Activated naive CD8-positive, alpha-beta T cell (primary cell): ENCODE data around the gene MCM3.

Source experiments
- H3K27ac Mint-ChIP-seq: one replicate; pipeline ENCODE4 v1.8.0; 2021; ENCODE audit warnings: mixed read lengths
- H3K27me3 Mint-ChIP-seq: one replicate; pipeline ENCODE4 v1.8.0; 2021; ENCODE audit warnings: mixed read lengths
- H3K36me3 Mint-ChIP-seq: one replicate; pipeline ENCODE4 v1.8.0; 2021; ENCODE audit warnings: mixed read lengths
- H3K4me1 Mint-ChIP-seq: one replicate; pipeline ENCODE4 v1.8.0; 2021; ENCODE audit warnings: low read depth, mixed read lengths
- H3K4me3 Mint-ChIP-seq: one replicate; pipeline ENCODE4 v1.8.0; 2021; ENCODE audit warnings: mild to moderate bottlenecking, mixed read lengths
- H3K9me3 Mint-ChIP-seq: one replicate; pipeline ENCODE4 v1.8.0; 2021; ENCODE audit warnings: low read depth, mixed read lengths

The MCM3 gene

DNA sequence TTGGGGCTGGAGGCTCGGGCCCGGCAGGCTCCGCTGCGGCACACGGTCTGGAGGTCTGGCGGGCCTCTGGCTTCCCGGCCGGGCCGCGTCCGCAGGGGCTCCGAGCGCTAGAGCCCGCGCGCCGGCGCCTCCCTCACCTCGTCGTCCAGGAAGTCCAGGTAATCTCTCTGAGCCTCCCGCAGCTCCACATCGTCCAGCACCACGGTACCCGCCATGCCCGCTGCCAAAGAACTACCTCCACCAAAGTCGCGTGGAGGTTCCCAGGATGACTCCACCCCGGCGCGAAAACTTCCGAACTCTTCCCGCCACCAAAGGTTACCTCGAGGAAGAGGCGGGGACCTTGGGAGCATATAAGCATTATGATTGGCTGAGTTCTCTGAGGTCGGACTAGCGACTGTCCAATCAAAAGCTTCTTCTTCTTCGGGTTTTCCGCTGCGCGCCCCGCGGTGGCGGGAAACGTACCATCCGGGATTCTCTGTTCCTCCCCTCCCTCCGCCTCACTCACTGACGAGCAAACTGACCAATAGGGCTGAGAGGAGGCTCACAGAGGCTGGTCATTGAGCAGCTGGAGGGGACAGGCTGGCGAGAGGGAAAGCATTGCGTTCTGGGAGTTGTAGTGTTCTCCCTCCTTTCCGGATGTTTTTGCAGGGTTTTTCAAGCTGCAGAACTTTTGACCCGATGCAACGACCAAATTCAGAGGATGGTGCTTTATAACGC lies at the start of gene MCM3:
Gene MCM3 (minus strand): TSS at position 283 of the 717 bp plus-strand sequence. CDS start 68 bp downstream, at position 215.
- Mint-ChIP-seq H3K4me1 (peaks cover 52% of the 10 kb centered on the region), H3K4me3 (no peak within 1 kb of the TSS), H3K27ac (no peak within 1 kb of the TSS), H3K27me3 (no peaks in the 10 kb centered on the region), H3K9me3 (no peaks in the 10 kb centered on the region), H3K36me3 (peaks cover 22% of the 10 kb centered on the region)

DNA sequence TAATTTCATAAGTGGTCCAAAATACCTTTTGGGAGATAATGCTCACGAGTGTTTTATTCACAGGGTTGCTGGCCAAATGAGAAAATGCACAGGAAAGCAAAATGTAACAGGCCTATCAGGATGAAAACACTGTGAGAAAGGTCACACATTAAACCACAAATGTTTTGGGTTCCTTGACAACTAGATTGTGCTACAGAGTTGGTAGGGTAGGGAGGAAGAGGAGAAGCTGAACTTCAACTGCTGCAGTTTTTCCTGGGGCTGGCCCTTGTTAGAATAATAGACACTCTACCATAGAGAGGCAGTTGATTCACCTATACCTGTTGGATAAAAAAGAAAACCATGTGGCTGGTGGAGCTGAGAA lies 49.3 kb upstream of the MCM3 start:
- peaks cover 66% of the 10 kb centered on the region for H3K4me1 Mint-ChIP-seq
- H3K36me3 Mint-ChIP-seq, result no peaks in the 10 kb centered on the region
- peak overlapping the region; percentile 69 for H3K4me3 Mint-ChIP-seq
- H3K27me3 Mint-ChIP-seq, result no peaks in the 10 kb centered on the region
- no peaks in the 10 kb centered on the region for H3K9me3 Mint-ChIP-seq
- peak overlapping the region; percentile 82 for H3K27ac Mint-ChIP-seq

DNA sequence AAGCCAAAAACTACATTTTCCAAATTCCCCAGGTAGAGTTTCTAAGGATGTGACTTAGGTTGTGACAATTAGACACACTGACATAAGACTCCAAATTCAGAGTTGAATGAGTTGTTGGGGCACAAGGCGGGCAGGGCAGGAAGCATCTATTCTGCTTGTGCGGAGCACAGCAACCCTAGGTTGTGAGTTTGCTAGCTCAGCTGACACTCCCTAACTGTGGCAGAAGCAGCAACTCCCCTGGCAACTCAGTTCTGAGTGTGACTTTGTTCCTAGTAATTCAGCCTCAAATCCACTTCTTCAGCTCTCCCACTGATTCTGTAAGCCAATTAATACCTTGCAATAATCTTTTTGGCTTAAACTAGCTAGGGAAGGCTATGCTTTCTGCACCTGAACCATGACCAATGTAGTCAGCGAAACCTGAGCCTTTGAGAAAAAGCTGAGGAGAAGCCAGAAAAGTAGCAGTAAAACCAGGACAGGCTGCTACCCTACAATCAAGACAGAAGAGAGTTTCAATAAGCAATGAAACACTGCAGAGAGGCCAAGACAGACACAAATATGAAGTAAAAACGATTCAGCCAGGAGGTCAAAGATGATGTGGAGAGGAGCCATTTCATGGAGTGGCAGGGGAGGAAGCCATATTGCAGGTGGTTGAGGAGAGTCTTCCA lies 47.4 kb upstream of the MCM3 start:
- peak overlapping the region; percentile 3 for H3K27ac Mint-ChIP-seq
- H3K4me1 Mint-ChIP-seq, result peaks cover 54% of the 10 kb centered on the region
- no peaks in the 10 kb centered on the region for H3K36me3 Mint-ChIP-seq

DNA sequence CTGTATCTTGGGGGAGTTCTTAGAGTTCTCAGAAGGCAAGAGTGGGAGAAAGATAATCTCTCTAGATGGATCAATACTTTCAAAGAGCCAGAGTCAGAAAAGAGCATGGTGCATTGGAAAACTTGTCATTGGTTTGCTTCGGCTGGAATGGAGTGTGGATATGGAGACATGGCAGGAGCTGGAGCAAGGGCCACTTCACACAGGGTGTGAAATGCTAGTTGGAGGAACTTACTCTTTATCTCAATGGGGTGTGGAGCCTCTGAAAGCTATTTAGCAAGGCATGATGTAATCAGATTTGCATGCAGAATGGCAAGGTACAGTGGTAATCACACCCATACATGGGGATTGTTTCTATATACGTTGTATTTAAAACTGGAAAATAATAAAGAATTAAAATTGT lies 45.9 kb upstream of the MCM3 start:
- H3K27me3 Mint-ChIP-seq, result no peaks in the 10 kb centered on the region
- peaks cover 40% of the 10 kb centered on the region for H3K4me1 Mint-ChIP-seq
- no peak overlapping the region for H3K4me3 Mint-ChIP-seq
- H3K36me3 Mint-ChIP-seq, result no peaks in the 10 kb centered on the region
- no peaks in the 10 kb centered on the region for H3K9me3 Mint-ChIP-seq
- H3K27ac Mint-ChIP-seq, result no peak overlapping the region

More for the DNA sequence above, 47.4 kb upstream of the MCM3 start:
- Mint-ChIP-seq H3K9me3 (no peaks in the 10 kb centered on the region), H3K27me3 (no peaks in the 10 kb centered on the region), H3K4me3 (peak overlapping the region; percentile 14)

DNA sequence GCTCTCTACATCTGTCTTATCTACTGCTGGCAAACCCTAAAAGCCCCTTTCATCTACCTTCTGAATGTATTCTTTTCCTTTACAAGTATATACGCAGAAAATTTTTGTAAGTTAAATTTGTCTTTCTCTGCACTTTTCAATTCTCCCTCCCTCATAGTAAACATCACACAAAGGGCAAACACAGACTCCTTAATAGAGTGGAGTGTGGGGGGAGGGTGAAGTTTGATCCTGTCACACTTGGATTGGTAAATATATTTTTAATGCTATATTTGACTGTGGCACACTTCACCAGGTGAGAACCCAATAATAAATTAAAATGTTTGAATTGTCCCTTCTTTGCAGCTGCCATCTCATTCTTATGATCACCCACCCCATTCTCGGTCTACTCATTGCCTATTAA lies 44.2 kb upstream of the MCM3 start:
- Mint-ChIP-seq H3K4me1 (peaks cover 23% of the 10 kb centered on the region), H3K27ac (no peak overlapping the region)

DNA sequence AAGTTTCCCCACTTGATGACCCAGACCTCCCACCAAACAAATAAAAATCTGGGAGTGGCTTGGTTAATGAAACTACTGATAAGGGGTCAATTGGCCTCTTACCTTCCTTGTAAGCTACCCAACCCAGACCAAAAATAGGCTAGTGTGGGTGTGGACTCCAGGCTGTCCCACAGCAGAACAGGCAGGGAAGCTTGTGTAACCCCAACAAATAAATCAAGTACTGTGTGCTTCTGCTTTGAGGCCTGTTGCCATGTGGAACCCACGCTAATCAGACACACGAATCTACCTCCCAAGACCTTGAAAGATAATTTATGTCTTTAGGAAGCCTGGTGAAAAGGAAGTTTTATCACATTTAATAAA lies 43.7 kb upstream of the MCM3 start:
- H3K4me1 Mint-ChIP-seq, result peaks cover 18% of the 10 kb centered on the region
- H3K27ac Mint-ChIP-seq, result no peak overlapping the region
- no peak overlapping the region for H3K4me3 Mint-ChIP-seq
- no peaks in the 10 kb centered on the region for H3K27me3 Mint-ChIP-seq
- H3K36me3 Mint-ChIP-seq, result no peaks in the 10 kb centered on the region
- H3K9me3 Mint-ChIP-seq, result no peaks in the 10 kb centered on the region

More for the DNA sequence above, 44.2 kb upstream of the MCM3 start:
- H3K36me3 Mint-ChIP-seq, result no peaks in the 10 kb centered on the region
- H3K4me3 Mint-ChIP-seq, result no peak overlapping the region
- H3K27me3 Mint-ChIP-seq, result no peaks in the 10 kb centered on the region
- H3K9me3 Mint-ChIP-seq, result no peaks in the 10 kb centered on the region

DNA sequence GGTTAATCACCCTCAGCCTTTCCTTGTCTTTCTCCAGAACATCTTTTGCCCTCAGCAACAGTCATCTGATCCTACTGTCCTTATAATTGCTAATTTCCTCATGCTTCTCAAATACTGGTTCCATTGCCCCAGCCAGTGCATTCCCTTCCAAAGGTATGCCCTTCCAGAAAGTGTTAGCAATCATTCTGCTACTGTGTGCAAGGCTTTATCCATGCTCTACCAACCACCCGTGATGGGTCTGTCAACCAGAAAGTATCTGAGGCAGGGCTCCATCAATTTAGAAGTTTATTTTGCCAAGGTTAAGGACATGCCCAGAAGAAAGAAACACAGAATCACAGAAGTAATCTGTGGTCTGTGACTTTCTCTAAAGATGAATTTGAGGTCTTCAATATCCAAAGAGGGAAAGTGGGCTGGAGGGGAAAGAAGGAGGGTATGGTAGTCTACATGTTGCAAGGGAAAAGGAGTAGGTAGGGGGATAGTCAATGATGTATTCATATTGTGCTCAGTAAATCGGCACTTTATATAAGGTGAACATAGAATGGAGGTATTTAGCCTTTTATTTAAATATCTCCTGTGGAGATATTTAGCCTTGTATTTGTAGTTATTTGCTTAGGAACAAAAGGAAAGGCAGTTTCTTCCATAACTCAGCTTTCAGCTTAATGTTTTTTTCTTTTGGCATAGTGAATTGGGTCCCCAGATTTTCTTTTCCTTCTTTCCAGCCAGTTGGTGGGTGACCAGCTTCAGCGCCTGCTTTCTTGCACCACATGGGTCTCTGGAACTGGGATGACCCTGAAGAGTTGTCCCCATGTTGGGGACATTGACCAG lies 42.2 kb upstream of the MCM3 start:
- no peaks in the 10 kb centered on the region for H3K27me3 Mint-ChIP-seq
- H3K27ac Mint-ChIP-seq, result no peak overlapping the region
- H3K4me1 Mint-ChIP-seq, result peaks cover 6% of the 10 kb centered on the region
- H3K9me3 Mint-ChIP-seq, result no peaks in the 10 kb centered on the region
- no peak overlapping the region for H3K4me3 Mint-ChIP-seq
- no peaks in the 10 kb centered on the region for H3K36me3 Mint-ChIP-seq

DNA sequence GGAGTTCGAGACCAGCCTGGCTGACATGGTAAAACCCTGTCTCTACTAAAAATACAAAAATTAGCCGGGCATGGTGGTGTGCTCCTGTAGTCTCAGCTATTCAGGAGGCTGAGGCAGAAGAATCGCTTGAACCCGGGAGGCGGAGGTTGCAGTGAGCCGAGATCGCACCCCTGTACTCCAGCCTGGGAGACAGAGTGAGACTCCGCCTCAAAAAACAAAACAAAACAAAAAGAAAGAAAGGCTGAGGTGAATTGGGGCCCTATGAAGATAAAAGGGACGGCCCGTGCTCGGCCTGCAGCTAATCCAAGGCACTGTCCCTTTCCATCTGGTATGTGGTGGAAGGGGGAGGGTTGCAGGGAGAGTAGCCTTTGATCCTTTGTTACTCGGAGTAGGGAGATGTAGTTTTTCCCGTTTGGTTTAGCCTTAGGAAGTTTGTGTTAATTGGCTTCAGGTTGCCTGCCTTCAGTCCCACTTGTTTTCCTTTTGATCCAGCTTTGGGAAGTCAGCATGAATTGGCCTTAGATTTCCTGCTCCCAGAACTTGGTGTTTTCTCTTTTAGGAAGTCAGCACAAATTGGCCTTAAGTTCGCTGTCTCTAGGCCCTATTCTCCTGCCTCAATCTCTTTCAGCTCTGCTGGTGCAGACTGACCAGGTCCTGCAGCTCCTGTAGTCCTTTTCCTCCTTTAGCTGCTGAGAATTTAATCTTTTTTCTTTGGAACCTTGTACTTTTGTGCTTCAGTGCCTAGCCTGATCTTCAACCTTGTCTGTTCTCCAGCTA lies 41.3 kb upstream of the MCM3 start:
- Mint-ChIP-seq H3K27me3 (no peaks in the 10 kb centered on the region), H3K9me3 (no peaks in the 10 kb centered on the region), H3K4me3 (no peak overlapping the region), H3K36me3 (no peaks in the 10 kb centered on the region), H3K27ac (no peak overlapping the region), H3K4me1 (peaks cover 4% of the 10 kb centered on the region)

DNA sequence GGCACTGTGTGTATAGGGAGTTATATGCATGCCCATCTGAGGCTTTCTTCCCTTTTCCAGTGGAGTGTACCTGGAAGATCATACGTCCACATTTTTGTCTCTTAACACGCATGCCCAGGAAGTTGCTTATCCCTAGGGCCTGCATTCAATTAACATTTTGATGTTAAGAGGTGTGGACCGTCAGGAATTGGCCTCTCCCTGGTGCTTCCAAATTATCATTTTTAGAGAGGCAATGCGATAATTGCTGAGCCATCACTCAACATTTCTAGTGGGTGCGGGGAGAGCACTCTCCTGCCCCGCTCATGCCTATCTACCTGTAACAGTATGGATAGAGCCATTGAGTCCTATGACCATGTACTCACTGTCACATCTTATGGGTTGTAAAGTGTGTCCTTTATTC lies 39.6 kb upstream of the MCM3 start:
- H3K27ac Mint-ChIP-seq, result no peak overlapping the region
- H3K4me1 Mint-ChIP-seq, result peaks cover 7% of the 10 kb centered on the region
- H3K4me3 Mint-ChIP-seq, result no peak overlapping the region
- no peaks in the 10 kb centered on the region for H3K36me3 Mint-ChIP-seq
- no peaks in the 10 kb centered on the region for H3K9me3 Mint-ChIP-seq
- H3K27me3 Mint-ChIP-seq, result no peaks in the 10 kb centered on the region

DNA sequence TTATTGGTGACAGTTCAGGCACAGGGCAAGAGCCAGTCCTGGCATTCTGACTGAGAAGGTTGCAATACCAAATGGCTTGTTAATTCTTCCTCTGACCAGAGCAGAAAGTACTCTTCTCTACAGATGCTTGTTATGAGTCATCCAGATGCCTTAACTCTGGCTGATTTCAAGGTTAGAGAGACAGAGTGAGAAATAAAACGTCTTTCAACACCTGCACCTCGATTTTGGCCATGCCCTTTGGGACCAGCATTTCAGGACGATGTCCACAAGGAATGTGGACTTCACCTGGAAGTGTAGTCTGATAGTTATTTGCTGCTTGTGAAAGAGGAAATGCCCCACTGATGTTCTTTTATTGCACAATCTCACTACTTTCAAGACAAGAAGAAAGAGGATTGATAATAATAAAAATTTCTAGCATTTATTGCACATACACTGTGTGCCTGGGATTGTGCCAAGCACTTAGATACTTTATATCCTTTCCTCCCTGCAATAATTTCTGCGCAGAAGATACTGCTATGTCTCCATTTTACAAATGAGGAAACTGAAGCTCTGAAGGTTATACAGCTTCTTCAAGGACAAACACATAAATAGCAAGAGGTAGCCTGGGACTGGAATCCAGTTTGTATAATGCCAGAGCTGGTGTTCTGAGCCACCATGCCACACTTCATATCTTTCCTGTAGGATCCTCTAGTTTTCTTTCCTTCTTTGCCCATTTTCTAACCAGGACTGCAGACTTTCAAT lies 33.5 kb upstream of the MCM3 start:
- H3K36me3 Mint-ChIP-seq, result no peaks in the 10 kb centered on the region
- no peaks in the 10 kb centered on the region for H3K27me3 Mint-ChIP-seq
- H3K27ac Mint-ChIP-seq, result no peak overlapping the region
- H3K4me1 Mint-ChIP-seq, result peaks cover 16% of the 10 kb centered on the region
- H3K4me3 Mint-ChIP-seq, result no peak overlapping the region
- no peaks in the 10 kb centered on the region for H3K9me3 Mint-ChIP-seq

DNA sequence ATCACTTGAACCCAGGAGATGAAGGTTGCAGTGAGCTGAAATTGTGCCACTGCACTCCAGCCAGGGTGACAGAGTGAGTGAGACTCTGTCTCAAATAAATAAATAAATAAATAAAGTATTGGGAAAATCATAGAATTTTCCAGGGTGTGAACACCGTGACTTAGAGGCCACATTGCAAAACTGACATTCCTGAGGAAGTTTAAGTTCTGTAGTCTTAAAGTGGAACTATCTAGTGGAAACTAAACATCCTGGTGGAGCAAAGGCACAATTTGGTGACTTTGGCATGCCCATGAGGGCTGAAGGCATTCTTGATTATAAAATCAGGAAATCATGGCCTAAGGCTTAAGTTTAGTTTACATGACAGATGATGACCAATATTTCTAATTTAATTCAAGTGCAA lies 32.7 kb upstream of the MCM3 start:
- Mint-ChIP-seq H3K4me1 (peaks cover 23% of the 10 kb centered on the region), H3K27me3 (no peaks in the 10 kb centered on the region), H3K27ac (no peak overlapping the region), H3K36me3 (no peaks in the 10 kb centered on the region), H3K4me3 (no peak overlapping the region), H3K9me3 (no peaks in the 10 kb centered on the region)

DNA sequence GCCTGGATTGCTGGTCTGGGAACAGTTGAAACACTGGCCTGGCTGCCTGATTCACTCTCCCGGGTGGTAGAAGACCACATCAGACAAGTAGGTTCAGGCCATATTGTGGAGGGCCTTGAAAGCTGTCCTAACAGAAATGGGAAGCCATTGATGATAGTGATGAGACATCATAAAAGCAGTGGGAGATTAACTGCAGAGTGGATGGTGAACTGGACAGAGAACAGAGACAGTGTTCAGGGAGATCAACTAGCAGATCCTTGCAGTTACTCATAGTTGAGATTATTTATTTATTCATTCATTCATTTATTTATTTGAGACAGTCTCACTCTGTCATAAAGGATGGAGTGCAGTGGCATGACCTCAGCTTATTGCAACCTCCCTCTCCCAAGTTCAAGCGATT lies 30.2 kb upstream of the MCM3 start:
- Mint-ChIP-seq H3K9me3 (no peaks in the 10 kb centered on the region), H3K4me3 (no peak overlapping the region), H3K27ac (no peak overlapping the region), H3K4me1 (peaks cover 32% of the 10 kb centered on the region), H3K36me3 (no peaks in the 10 kb centered on the region), H3K27me3 (no peaks in the 10 kb centered on the region)

DNA sequence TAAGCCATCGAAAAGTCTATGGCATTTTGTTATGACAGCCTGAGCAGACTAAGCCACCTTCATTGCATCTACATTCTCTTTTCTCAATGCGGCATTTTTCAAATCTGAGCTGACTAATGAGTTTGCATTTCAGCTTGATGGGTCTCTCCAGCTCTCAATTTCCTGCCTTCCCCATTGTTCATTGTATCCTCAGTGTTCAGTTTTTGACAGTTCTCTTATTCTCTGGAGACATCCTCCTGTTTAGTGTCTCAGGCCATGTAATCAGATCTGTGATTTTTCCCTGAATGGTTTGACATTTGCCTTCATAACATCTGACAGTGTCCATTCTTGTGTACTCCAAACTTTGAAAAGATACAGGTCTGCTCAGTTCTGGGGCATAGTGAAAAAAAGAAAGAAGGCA lies 27.9 kb upstream of the MCM3 start:
- Mint-ChIP-seq H3K27me3 (no peaks in the 10 kb centered on the region), H3K27ac (no peak overlapping the region), H3K36me3 (no peaks in the 10 kb centered on the region)

DNA sequence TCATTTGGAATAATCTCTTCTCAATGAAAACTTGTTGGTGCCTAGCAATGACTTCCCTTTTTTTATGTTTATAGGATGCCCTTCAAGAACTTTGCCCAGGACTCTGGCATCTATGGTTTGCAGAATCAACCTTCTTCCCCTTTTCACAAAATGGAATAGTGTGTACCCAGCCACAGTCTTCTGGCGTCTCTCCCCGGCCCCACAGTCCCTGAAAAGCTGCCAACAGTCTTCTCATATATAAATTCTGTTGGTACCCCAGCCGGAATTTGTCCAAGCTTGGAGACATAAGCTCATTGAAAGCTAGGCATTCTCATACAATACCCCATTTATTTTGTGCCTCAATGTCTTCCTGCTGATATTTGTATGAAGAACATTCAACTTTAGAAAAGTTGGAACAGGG lies 26.4 kb upstream of the MCM3 start:
- Mint-ChIP-seq H3K27me3 (no peaks in the 10 kb centered on the region), H3K4me1 (peaks cover 48% of the 10 kb centered on the region), H3K4me3 (no peak overlapping the region), H3K36me3 (no peaks in the 10 kb centered on the region), H3K9me3 (no peaks in the 10 kb centered on the region), H3K27ac (peak overlapping the region; percentile 8)

More for the DNA sequence above, 27.9 kb upstream of the MCM3 start:
- Mint-ChIP-seq H3K9me3 (no peaks in the 10 kb centered on the region), H3K4me1 (peaks cover 38% of the 10 kb centered on the region), H3K4me3 (no peak overlapping the region)
